GM18520 (cell line): ENCODE data around the gene PALLD.
"Not testable (repeated sequence)": the region's sequence is repeated elsewhere in the genome, so short reads cannot be mapped to it uniquely, and the experiment has no call there.

Experiments used
- ATAC-seq: cut with Tn5 transposase; IDR thresholded peaks from one replicate; pipeline ENCODE4 v1.9.1; 2021; ENCODE audit not compliant: unreplicated experiment

Gene PALLD

GRCh38 chr4:168724686-168725411, 228.0 kb downstream of the PALLD start:
- no peak for ATAC-seq

- no peak for ATAC-seq
These were observed 229.1 kb downstream of the PALLD start for GRCh38 chr4:168725930-168726329.

GRCh38 chr4:168727181-168727580, 230.3 kb downstream of the PALLD start:
- not testable (repeated sequence) for ATAC-seq

GRCh38 chr4:168731006-168731636, 234.3 kb downstream of the PALLD start:
- ATAC-seq: no peak

- ATAC-seq: no peak
These were observed 235.0 kb downstream of the PALLD start for GRCh38 chr4:168731706-168732414.

- ATAC-seq: no peak
These were observed 235.9 kb downstream of the PALLD start for GRCh38 chr4:168732714-168733113.

GRCh38 chr4:168734703-168735678, 238.1 kb downstream of the PALLD start:
- no peak for ATAC-seq

- no peak for ATAC-seq
These were observed 238.9 kb downstream of the PALLD start for GRCh38 chr4:168735735-168736134.

GRCh38 chr4:168736860-168737805, 240.3 kb downstream of the PALLD start:
- ATAC-seq: no peak

- no peak for ATAC-seq
These were observed 240.9 kb downstream of the PALLD start for GRCh38 chr4:168737806-168738172.

GRCh38 chr4:168739886-168740285, 243.0 kb downstream of the PALLD start:
- ATAC-seq: no peak

- no peak for ATAC-seq
These were observed 243.8 kb downstream of the PALLD start for GRCh38 chr4:168740691-168741090.

GRCh38 chr4:168741281-168742173, 244.7 kb downstream of the PALLD start:
- no peak for ATAC-seq

- ATAC-seq: no peak
These were observed 246.3 kb downstream of the PALLD start for GRCh38 chr4:168743131-168743530.

GRCh38 chr4:168743601-168744000, 246.7 kb downstream of the PALLD start:
- no peak for ATAC-seq

GRCh38 chr4:168744021-168744420, 247.2 kb downstream of the PALLD start:
- ATAC-seq: no peak

- no peak for ATAC-seq
These were observed 252.0 kb downstream of the PALLD start for GRCh38 chr4:168748807-168749206.

- ATAC-seq: no peak
These were observed 254.7 kb downstream of the PALLD start for GRCh38 chr4:168751263-168752225.
